GM12878 (cell line): ENCODE results near the gene THY1. TPM values are rescaled to one million over a fixed set of nuclear protein-coding genes. Genes with fewer than 3 reads are reported as not detected.

ENCODE experiments used
- ATAC-seq: fragments of 200-7000 bp; cut with Tn5 transposase; 3 replicates; pipeline ENCODE4 v1.9.1; 2020; ENCODE audit warnings: mild to moderate bottlenecking, moderate library complexity
- BruUV-seq: library from RNA; stranded (reverse); fragments of 400-500 nt; replicated peaks from 2 replicates; lab custom pipeline; 2021; lab: Mats Ljungman, UMichigan
- CTCF ChIA-PET: fragments of 300-600 bp; sonication (Branson Sonifier 250); formaldehyde crosslinking; extraction: SDS; loops from one replicate; lab custom pipeline; 2021; ENCODE audit warnings: inconsistent platforms; lab: Yijun Ruan, JAX
- POLR2A ChIA-PET: fragments of 350-600 bp; formaldehyde crosslinking; extraction: SDS; loops from one replicate; lab custom pipeline; 2021; ENCODE audit warnings: inconsistent platforms; lab: Charles Lee
- RAD21 ChIA-PET: fragments of 300-600 bp; sonication (Branson Sonifier 250); formaldehyde crosslinking; loops from one replicate; lab custom pipeline; 2023; ENCODE audit warnings: antibody characterized with exemption; ENCODE audit not compliant: unreplicated experiment; lab: Charles Lee
- SMC1A ChIA-PET: fragments of 300-600 bp; sonication (Branson Sonifier 250); formaldehyde crosslinking; loops from one replicate; lab custom pipeline; 2023; ENCODE audit not compliant: unreplicated experiment, uncharacterized antibody; lab: Charles Lee
- DNase-seq: peaks from one replicate; pipeline ENCODE4 v3.0.0-alpha.2; 2011; ENCODE audit warnings: low read depth, low spot score
- FAIRE-seq: peaks from 3 replicates; lab custom pipeline; 2011; peaks lifted over from hg19 to GRCh38; lab: Jason Lieb, UNC
- H2AFZ ChIP-seq: 2 replicates; pipeline ENCODE4 v1.6.0; 2011; ENCODE audit warnings: low read depth, low read length, control low read depth; ENCODE audit not compliant: control insufficient read depth
- H3K27ac ChIP-seq: 2 replicates; pipeline ENCODE4 v1.5.1; 2011; ENCODE audit warnings: control low read depth; ENCODE audit not compliant: control insufficient read depth, insufficient read depth
- H3K27me3 ChIP-seq, 2 experiments: replicated peaks in 1 of 2; 2 replicates each; pipeline versions ENCODE4 v1.6.0 to v1.6.1; 2011; ENCODE audit warnings: low read length in 1 of 2; ENCODE audit not compliant: control insufficient read depth in 2 of 2, insufficient read depth in 2 of 2
- H3K36me3 ChIP-seq, 2 experiments: 2 replicates each; pipeline ENCODE4 v1.5.1; 2011; ENCODE audit warnings: low read length in 1 of 2; ENCODE audit not compliant: control insufficient read depth in 2 of 2, insufficient read depth in 2 of 2
- H3K4me1 ChIP-seq: 2 replicates; pipeline ENCODE4 v1.6.1; 2011; ENCODE audit warnings: mild to moderate bottlenecking, low read length, moderate library complexity, mixed read lengths; ENCODE audit not compliant: control insufficient read depth, insufficient read depth
- H3K4me2 ChIP-seq: 2 replicates; pipeline ENCODE4 v1.6.0; 2011; ENCODE audit warnings: control low read depth; ENCODE audit not compliant: control insufficient read depth, insufficient read depth
- H3K4me3 ChIP-seq: fragments of 200-600 bp; sonication (generic); 2 replicates; pipeline ENCODE4 v1.5.1; 2016
- H3K79me2 ChIP-seq: 2 replicates; pipeline ENCODE4 v1.6.0; 2011; ENCODE audit warnings: low read length; ENCODE audit not compliant: control insufficient read depth, insufficient read depth
- H3K9ac ChIP-seq: 2 replicates; pipeline ENCODE4 v1.8.0; 2011; ENCODE audit warnings: low read length, control low read depth, mixed read lengths; ENCODE audit not compliant: control insufficient read depth, insufficient read depth
- H3K9me3 ChIP-seq: replicated peaks from 3 replicates; pipeline ENCODE4 v1.5.1; 2011; ENCODE audit warnings: mild to moderate bottlenecking, low read length; ENCODE audit not compliant: control insufficient read depth, insufficient read depth
- H4K20me1 ChIP-seq: 2 replicates; pipeline ENCODE4 v1.6.0; 2011; ENCODE audit not compliant: control insufficient read depth, insufficient read depth
- BACH1 ChIP-seq: fragments of 450-650 bp; IDR thresholded peaks from 2 replicates; pipeline ENCODE4 v1.6.1; 2017; ENCODE audit warnings: mild to moderate bottlenecking, borderline replicate concordance
- CHD4 ChIP-seq: fragments of 200-600 bp; sonication (generic); IDR thresholded peaks from 2 replicates; pipeline ENCODE4 v1.6.1; 2016; ENCODE audit warnings: mild to moderate bottlenecking
- CREB1 ChIP-seq: IDR thresholded peaks from 2 replicates; pipeline ENCODE4 v1.6.1; 2012; ENCODE audit warnings: low read depth, mild to moderate bottlenecking, inconsistent platforms
- CREM ChIP-seq: IDR thresholded peaks from 2 replicates; pipeline ENCODE4 v1.6.1; 2014; ENCODE audit warnings: antibody characterized with exemption, low read depth
- DPF2 ChIP-seq: fragments of 450-650 bp; IDR thresholded peaks from 2 replicates; pipeline ENCODE4 v1.6.1; 2017; ENCODE audit warnings: mild to moderate bottlenecking
- EZH2 ChIP-seq: IDR thresholded peaks from 2 replicates; pipeline ENCODE4 v1.6.1; 2012; ENCODE audit warnings: low read depth, mild to moderate bottlenecking, control low read depth, inconsistent platforms, low read length, borderline replicate concordance; ENCODE audit not compliant: control insufficient read depth
- JUNB ChIP-seq: IDR thresholded peaks from 2 replicates; pipeline ENCODE4 v1.6.1; 2016; ENCODE audit warnings: antibody characterized with exemption, mild to moderate bottlenecking
- MTA2 ChIP-seq: fragments of 450-650 bp; IDR thresholded peaks from 2 replicates; pipeline ENCODE4 v1.6.1; 2016; ENCODE audit warnings: low read depth, mild to moderate bottlenecking, moderate library complexity
- MTA3 ChIP-seq: IDR thresholded peaks from 2 replicates; pipeline ENCODE4 v1.6.1; 2012; ENCODE audit warnings: low read length, inconsistent platforms, borderline replicate concordance
- MYB ChIP-seq: fragments of 150-350 bp; IDR thresholded peaks from 2 replicates; pipeline ENCODE4 v1.6.1; 2014; ENCODE audit warnings: mild to moderate bottlenecking, low read depth, low read length, borderline replicate concordance
- NFXL1 ChIP-seq: fragments of 450-650 bp; IDR thresholded peaks from 2 replicates; pipeline ENCODE4 v1.6.1; 2017; ENCODE audit warnings: antibody characterized with exemption, mild to moderate bottlenecking, borderline replicate concordance
- PAX8 ChIP-seq: fragments of 450-650 bp; IDR thresholded peaks from 2 replicates; pipeline ENCODE4 v1.6.1; 2017; ENCODE audit warnings: mild to moderate bottlenecking, moderate library complexity
- POLR2AphosphoS5 ChIP-seq: IDR thresholded peaks from 2 replicates; pipeline ENCODE4 v1.6.1; 2011; ENCODE audit warnings: mild to moderate bottlenecking, low read length, inconsistent platforms
- RAD21 ChIP-seq: IDR thresholded peaks from 2 replicates; pipeline ENCODE4 v1.6.1; 2011; ENCODE audit warnings: mild to moderate bottlenecking, low read depth, low read length, moderate library complexity; ENCODE audit not compliant: insufficient read depth
- RCOR1 ChIP-seq: conservative IDR thresholded peaks from 2 replicates; pipeline ENCODE4 v1.6.1; 2012; ENCODE audit warnings: low read depth, low read length, improper control_type of control experiment
- SMAD1 ChIP-seq: fragments of 450-650 bp; IDR thresholded peaks from 2 replicates; pipeline ENCODE4 v1.6.1; 2018; ENCODE audit warnings: mild to moderate bottlenecking, low read depth; ENCODE audit not compliant: partially characterized antibody
- SREBF2 ChIP-seq: IDR thresholded peaks from 2 replicates; pipeline ENCODE4 v1.6.1; 2012; ENCODE audit warnings: mild to moderate bottlenecking, low read length
- TCF3 ChIP-seq: IDR thresholded peaks from 2 replicates; pipeline ENCODE4 v1.6.1; 2012; ENCODE audit warnings: low read depth, mild to moderate bottlenecking, low read length, borderline replicate concordance; ENCODE audit not compliant: insufficient read depth
- ZBTB40 ChIP-seq: fragments of 450-650 bp; IDR thresholded peaks from 2 replicates; pipeline ENCODE4 v1.6.1; 2016; ENCODE audit warnings: mild to moderate bottlenecking, moderate library complexity, borderline replicate concordance
- WGBS: methylation state at CpG from one replicate; pipeline ENCODE4 v1.1.6; 2016; ENCODE audit warnings: low lambda C conversion rate; ENCODE audit not compliant: insufficient replicate concordance, insufficient coverage; ENCODE audit errors: missing lambda C conversion rate; 5-methylcytosine and 5-hydroxymethylcytosine counted together
- in situ Hi-C: fragments of 300-500 bp; cut with MboI; formaldehyde crosslinking; loops from 9 replicates; pipeline ENCODE4 v1.14.3; 2018; ENCODE audit warnings: mixed read lengths
- intact Hi-C: fragments of 100-400 bp; cut with micrococcal nuclease; formaldehyde crosslinking; loops from one replicate; pipeline ENCODE4 v1.14.2; 2022; ENCODE audit not compliant: unreplicated experiment
- polyA plus RNA-seq, 11 experiments: library from polyadenylated mRNA; depleted of rRNA in 4 of 11; unstranded in 6 of 11; stranded (reverse) in 5 of 11; fragments of >200 nt; fragmentation: Nextera tagmentation in 4 of 11; fragmentation: Illumina TruSeq in 1 of 11; extraction: Ambion mirVana in 4 of 11; extraction: Trizol in 1 of 11; gene quantifications; 1 replicate in 1 of 11; 2 replicates in 10 of 11; pipeline versions ENCODE4 v1.2.1 to v1.2.3, GENCODE V29; 2011 to 2016; ENCODE audit warnings: inconsistent platforms in 2 of 11, missing spikeins in 2 of 11, low read depth in 1 of 11
- total RNA-seq, 4 experiments: library from RNA; depleted of rRNA in 3 of 4; stranded (reverse); fragments of >200 nt in 3 of 4; fragmentation: Illumina TruSeq in 1 of 4; extraction: Trizol in 1 of 4; gene quantifications; 2 replicates each; pipeline versions ENCODE4 v1.2.1 to v1.2.3, GENCODE V29; 2013 to 2021

THY1 gene
- total and polyA plus RNA-seq, 10 of the 15 experiments (the other 5 are each of a cell fraction or from before 2014, with no cell fraction given), result 0.86 to 20.1 (median 3.2) TPM

GRCh38 chr11:119433358-119433725, 10.4 kb upstream of the THY1 start:
- H3K4me2 ChIP-seq, result no peak overlapping the region
- TF ChIP-seq CREB1 (no peak), DPF2 (no peak), TCF3 (no peak), RCOR1 (no peak), MTA3 (no peak), MTA2 (no peak), RAD21 (no peak), MYB (no peak), NFXL1 (no peak), EZH2 (no peak), PAX8 (no peak), BACH1 (no peak), CREM (no peak), SREBF2 (no peak), CHD4 (no peak), JUNB (no peak), ZBTB40 (no peak), POLR2AphosphoS5 (no peak), SMAD1 (no peak)
- TF ChIP-seq, all 136 proteins: peak for 0
- Histone ChIP-seq H3K9me3 (no peaks in the 10 kb centered on the region; the same call in 2 of the 3 replicates), H3K27me3 (peaks cover 0 to 11% of the 10 kb centered on the region in 2 experiments; a peak in 2 of 4 replicates), H3K9ac (no peak overlapping the region), H3K36me3 (no peaks in the 10 kb centered on the region), H3K4me1 (no peaks in the 10 kb centered on the region), H4K20me1 (no peaks in the 10 kb centered on the region), H3K27ac (no peak overlapping the region), H3K4me3 (no peak overlapping the region), H2AFZ (no peak overlapping the region), H3K79me2 (no peaks in the 10 kb centered on the region)
- intact Hi-C loops (no loop called here), in situ Hi-C loops (no loop called here)
- SMC1A ChIA-PET, result no interaction called here
- DNase-seq (no peak), FAIRE-seq (no peak), ATAC-seq (no peak)
- CTCF ChIA-PET, result no interaction called here
- RAD21 ChIA-PET, result interaction anchor here (1.0 kb wide), 1 partner anchor 41 kb away, joined by 3 read pairs; no protein-coding TSS in a partner anchor
- BruUV-seq, result no TSS peak
- 67% methylated on average over 1 of the region's 1 CpG for WGBS
- POLR2A ChIA-PET, result no interaction called here
